Endothelial cell of umbilical vein (primary cell): ENCODE measurements around the gene OLIG3. TPM values are rescaled to one million over a fixed set of nuclear protein-coding genes. Genes with fewer than 3 reads are reported as not detected.

Experiments used
- BruUV-seq: library from RNA; stranded (reverse); fragments of 400-500 nt; replicated peaks from 2 replicates; lab custom pipeline; 2021; lab: Mats Ljungman, UMichigan
- CTCF ChIA-PET: fragments of 300-600, 350-600 bp; sonication (Branson Sonifier 250); formaldehyde crosslinking; loops from one replicate; lab custom pipeline; 2021; ENCODE audit warnings: antibody characterized with exemption, inconsistent platforms; lab: Charles Lee
- POLR2A ChIA-PET: fragments of 300-600, 350-600 bp; sonication (Branson Sonifier 250); formaldehyde crosslinking; loops from one replicate; lab custom pipeline; 2021; ENCODE audit warnings: antibody characterized with exemption, inconsistent platforms; lab: Charles Lee
- DNase-seq: peaks from one replicate; pipeline ENCODE4 v3.0.0-alpha.2; 2011; ENCODE audit warnings: low read depth, low spot score
- FAIRE-seq: peaks from 2 replicates; lab custom pipeline; 2011; peaks lifted over from hg19 to GRCh38; lab: Jason Lieb, UNC
- H2AFZ ChIP-seq: 2 replicates; pipeline ENCODE4 v1.6.0; 2012; ENCODE audit warnings: low read depth, low read length, control low read depth, inconsistent platforms
- H3K27ac ChIP-seq: 2 replicates; pipeline ENCODE4 v1.5.1; 2011; ENCODE audit warnings: low read depth, mild to moderate bottlenecking, control low read depth, low read length, moderate library complexity; ENCODE audit not compliant: insufficient read depth
- H3K27me3 ChIP-seq, 2 experiments: 2 replicates each; pipeline versions ENCODE4 v1.6.0 to v1.6.1; 2011; ENCODE audit warnings: low read length in 2 of 2, mixed read lengths in 1 of 2; ENCODE audit not compliant: control insufficient read depth in 2 of 2, insufficient read depth in 2 of 2
- H3K36me3 ChIP-seq, 2 experiments: 2 replicates in 1 of 2; 3 replicates in 1 of 2; pipeline ENCODE4 v1.5.1; 2011; ENCODE audit warnings: low read length in 2 of 2, mild to moderate bottlenecking in 1 of 2, moderate library complexity in 1 of 2; ENCODE audit not compliant: control insufficient read depth in 2 of 2, insufficient read depth in 2 of 2; ENCODE audit errors: extremely low read depth in 1 of 2
- H3K4me1 ChIP-seq: 3 replicates; pipeline ENCODE4 v1.5.1; 2011; ENCODE audit warnings: mild to moderate bottlenecking, low read length; ENCODE audit not compliant: control insufficient read depth, insufficient read depth; ENCODE audit errors: extremely low read depth
- H3K4me2 ChIP-seq: 2 replicates; pipeline ENCODE4 v1.6.1; 2011; ENCODE audit warnings: low read length, control low read depth, mixed read lengths; ENCODE audit not compliant: insufficient read depth
- H3K4me3 ChIP-seq, 3 experiments: fragments of 200-600 bp in 1 of 3; sonication (generic), shearing (Covaris generic) in 1 of 3; replicated peaks in 1 of 3; 2 replicates each; pipeline ENCODE4 v1.5.1; 2011 to 2016; ENCODE audit warnings: control low read depth in 3 of 3, low read length in 3 of 3, mild to moderate bottlenecking in 2 of 3, inconsistent platforms in 1 of 3, low read depth in 1 of 3, moderate library complexity in 1 of 3; ENCODE audit not compliant: insufficient read depth in 1 of 3
- H3K79me2 ChIP-seq: 2 replicates; pipeline ENCODE4 v1.6.0; 2012; ENCODE audit warnings: low read length, inconsistent platforms; ENCODE audit not compliant: control insufficient read depth, insufficient read depth
- H3K9ac ChIP-seq: replicated peaks from 2 replicates; pipeline ENCODE3; 2011; ENCODE audit warnings: low read length, control low read depth; ENCODE audit not compliant: insufficient read depth; ENCODE audit errors: extremely low read depth
- H3K9me1 ChIP-seq: replicated peaks from 3 replicates; pipeline ENCODE4 v1.6.0; 2011; ENCODE audit warnings: mild to moderate bottlenecking, low read length; ENCODE audit not compliant: control insufficient read depth, insufficient read depth; ENCODE audit errors: extremely low read depth
- H3K9me3 ChIP-seq: replicated peaks from 2 replicates; pipeline ENCODE4 v1.5.1; 2012; ENCODE audit warnings: low read length, inconsistent platforms; ENCODE audit not compliant: control insufficient read depth, insufficient read depth
- H4K20me1 ChIP-seq: replicated peaks from 2 replicates; pipeline ENCODE3; 2011; ENCODE audit warnings: mild to moderate bottlenecking, low read length; ENCODE audit not compliant: control insufficient read depth, insufficient read depth; ENCODE audit errors: extremely low read depth
- CTCF ChIP-seq, 2 donors: IDR thresholded peaks; 1 replicate in 1 of 2; 2 replicates in 1 of 2; pipeline ENCODE4 v1.5.1; 2011; ENCODE audit warnings: low read length in 2 of 2, mild to moderate bottlenecking in 2 of 2, moderate library complexity in 2 of 2, control low read depth in 1 of 2, inconsistent platforms in 1 of 2, low read depth in 1 of 2; ENCODE audit not compliant: insufficient read depth in 1 of 2; ENCODE audit errors: extremely low read depth in 1 of 2
- EZH2 ChIP-seq: IDR thresholded peaks from 2 replicates; pipeline ENCODE4 v1.6.1; 2012; ENCODE audit warnings: borderline replicate concordance, low read depth, mild to moderate bottlenecking, moderate library complexity, low read length, inconsistent platforms; ENCODE audit not compliant: severe bottlenecking
- FOS ChIP-seq: IDR thresholded peaks from 2 replicates; pipeline ENCODE4 v1.6.1; 2011; ENCODE audit warnings: mild to moderate bottlenecking, low read length, moderate library complexity, borderline replicate concordance; ENCODE audit not compliant: insufficient read depth
- GATA2 ChIP-seq: IDR thresholded peaks from 2 replicates; pipeline ENCODE4 v1.7.0; 2011; ENCODE audit warnings: low read depth, mild to moderate bottlenecking, moderate library complexity, mixed read lengths, low read length; ENCODE audit not compliant: insufficient read length, insufficient read depth
- JUN ChIP-seq: IDR thresholded peaks from 2 replicates; pipeline ENCODE4 v1.6.1; 2011; ENCODE audit warnings: borderline replicate concordance, low read depth; ENCODE audit not compliant: insufficient read length, insufficient read depth
- MAX ChIP-seq: IDR thresholded peaks from 2 replicates; pipeline ENCODE4 v1.6.1; 2011; ENCODE audit not compliant: insufficient read depth, insufficient read length
- MYC ChIP-seq: IDR thresholded peaks from one replicate; pipeline ENCODE4 v1.6.1; 2011; ENCODE audit warnings: mild to moderate bottlenecking, low read depth, low read length
- POLR2A ChIP-seq: IDR thresholded peaks from 2 replicates; pipeline ENCODE4 v1.6.1; 2012; ENCODE audit warnings: low read depth, mild to moderate bottlenecking, control low read depth, low read length
- POLR2AphosphoS5 ChIP-seq: IDR thresholded peaks from 2 replicates; pipeline ENCODE4 v1.6.1; 2012; ENCODE audit warnings: low read depth, mild to moderate bottlenecking, control low read depth, low read length, moderate library complexity; ENCODE audit not compliant: insufficient read depth
- dilution Hi-C: fragments of 300-500 bp; cut with MboI; formaldehyde crosslinking; loops from one replicate; pipeline ENCODE4 v1.15.0; 2019; ENCODE audit warnings: low sequenced_read_pairs; ENCODE audit not compliant: extremely low pct_ligation_motif_present
- intact Hi-C: fragments of 100-400 bp; cut with micrococcal nuclease; formaldehyde crosslinking; loops from one replicate; pipeline ENCODE4 v1.10.0; 2022
- polyA plus RNA-seq, 4 experiments: library from polyadenylated mRNA; depleted of rRNA in 3 of 4; stranded (reverse) in 3 of 4; unstranded in 1 of 4; fragments of >200 nt; gene quantifications; 2 replicates each; pipeline versions ENCODE4 v1.2.1 to v1.2.3, GENCODE V29; 2011 to 2012; ENCODE audit warnings: missing spikeins in 1 of 4
- total RNA-seq: library from RNA; stranded (reverse); gene quantifications from 2 replicates; pipeline ENCODE4 v1.2.3, GENCODE V29; 2021

OLIG3 gene
- total and polyA plus RNA-seq, 2 donors (not counting 3 experiments of a cell fraction or from before 2014, with no cell fraction given): not detected

GRCh38 chr6:137480431-137480830, 13.8 kb downstream of the OLIG3 start:
- intact Hi-C loops: no loop called here
- DNase-seq: no peak
- Histone ChIP-seq H3K9me1 (no peaks in the 10 kb centered on the region), H3K4me3 (no peak overlapping the region), H3K36me3 (no peaks in the 10 kb centered on the region), H3K4me2 (no peak overlapping the region), H4K20me1 (no peaks in the 10 kb centered on the region), H2AFZ (no peak overlapping the region), H3K27me3 (peaks cover 10 to 11% of the 10 kb centered on the region in 2 experiments), H3K9me3 (no peaks in the 10 kb centered on the region), H3K27ac (no peak overlapping the region), H3K4me1 (no peaks in the 10 kb centered on the region), H3K9ac (no peak overlapping the region), H3K79me2 (no peaks in the 10 kb centered on the region)
- dilution Hi-C loops: no loop called here
- POLR2A ChIA-PET: no interaction called here
- no peak for FAIRE-seq
- no TSS peak for BruUV-seq
- CTCF ChIA-PET: interaction anchor here (1.2 kb wide), 1 partner anchor 14 kb away, joined by 4 read pairs; no protein-coding TSS in a partner anchor
- no peak for TF ChIP-seq POLR2A

- no peaks in the 10 kb centered on the region for H3K36me3 ChIP-seq
- H3K4me3 ChIP-seq: no peak overlapping the region
- H3K9me1 ChIP-seq: no peaks in the 10 kb centered on the region
- no peak overlapping the region for H2AFZ ChIP-seq
- peaks cover 11 to 13% of the 10 kb centered on the region in 2 experiments for H3K27me3 ChIP-seq
- no peaks in the 10 kb centered on the region for H3K4me1 ChIP-seq
- H4K20me1 ChIP-seq: no peaks in the 10 kb centered on the region
- no peaks in the 10 kb centered on the region for H3K9me3 ChIP-seq
- dilution Hi-C loops: no loop called here
- BruUV-seq: no TSS peak
- H3K4me2 ChIP-seq: no peak overlapping the region
- H3K27ac ChIP-seq: no peak overlapping the region
- DNase-seq (no peak), FAIRE-seq (no peak)
- intact Hi-C loops: loop anchor here (2.0 kb wide), 1 partner anchor 166 kb away; no protein-coding TSS in a partner anchor
- TF ChIP-seq MAX (no peak), GATA2 (no peak), POLR2A (no peak), FOS (no peak), MYC (no peak), JUN (no peak), EZH2 (no peak), CTCF (IDR thresholded peaks at IDR 0.05; ENCODE audit: extremely low read depth in 1 of 2, insufficient read depth in 1 of 2, low read depth in 1 of 2, low read length in 2 of 2) (no peak), POLR2AphosphoS5 (no peak)
- no peaks in the 10 kb centered on the region for H3K79me2 ChIP-seq
- H3K9ac ChIP-seq: no peak overlapping the region
- CTCF ChIA-PET: no interaction called here
- POLR2A ChIA-PET: no interaction called here
These were observed 19.1 kb downstream of the OLIG3 start for GRCh38 chr6:137475103-137475502.
